ENCODE results near the gene MYO7B. TPM values are rescaled to one million over a fixed set of nuclear protein-coding genes. Genes with fewer than 3 reads are reported as not detected.

MYO7B gene
- total RNA-seq (2014; rRNA removed; shearing (Covaris generic)) (not detected in 2 replicates), total RNA-seq (2022) (3.3 and 3.7 TPM in 2 replicates), Bru-seq, nascent RNA (percentile 13 among the genes with signal in this experiment), BruChase-seq, experiment 1, labeled RNA remaining after a 6-hour chase (percentile 16 among the genes with signal in this experiment), BruChase-seq, experiment 2, labeled RNA remaining after a 2-hour chase (percentile 13 among the genes with signal in this experiment)
- long read RNA-seq, partial matches to known transcripts: 2 of 3 reads
- long read RNA-seq, other reads (novel, unspliced or antisense): 1 of 3 reads

GRCh38 chr2:127535422-127535901 lies at the start of gene MYO7B:
Gene MYO7B (plus strand): TSS chr2:127535683. CDS start chr2:127559723, 24,040 bp downstream.
- ChIA-PET POLR2A (no interaction called here), CTCF (ENCODE audit: unreplicated experiment) (no interaction called here)
- H3K9me3 ChIP-seq (ENCODE audit: low read length): no peaks in the 10 kb centered on the region
- no peak within 1 kb of the TSS for H3K4me2 ChIP-seq (ENCODE audit: low read length)
- BruUV-seq (replicated peaks): no TSS peak
- no peaks in the 10 kb centered on the region for H3K36me3 ChIP-seq (ENCODE audit: insufficient read depth, low read length)
- no peak within 1 kb of the TSS for H2AFZ ChIP-seq (ENCODE audit: low read length)
- H3K4me3 ChIP-seq (ENCODE audit: low read depth, low read length, poor library complexity, severe bottlenecking): no peak within 1 kb of the TSS
- H3K27ac ChIP-seq (ENCODE audit: low read depth, low read length, poor library complexity, severe bottlenecking): no peak within 1 kb of the TSS
- no peaks in the 10 kb centered on the region for H3K4me1 ChIP-seq (ENCODE audit: insufficient read depth, low read length, poor library complexity, severe bottlenecking)
- H3K9me2 ChIP-seq (ENCODE audit: insufficient read depth, low read length): no peaks in the 10 kb centered on the region
- TF ChIP-seq CTCF (conservative IDR thresholded peaks at IDR 0.05; ENCODE audit: low read length) (no peak), EZH2phosphoT487 (IDR thresholded peaks at IDR 0.05; ENCODE audit: borderline replicate concordance, low read depth, low read length) (no peak)
- H3K79me2 ChIP-seq (ENCODE audit: insufficient read depth, low read depth, low read length): no peaks in the 10 kb centered on the region
- intact Hi-C loops (cut with micrococcal nuclease; ENCODE audit: unreplicated experiment): no loop called here
- H4K20me1 ChIP-seq (ENCODE audit: insufficient read depth, low read length): no peaks in the 10 kb centered on the region
- no peak for DNase-seq (ENCODE audit: low spot score)

- CTCF ChIA-PET (ENCODE audit: unreplicated experiment): no interaction called here
- POLR2A ChIA-PET: interaction anchor here (0.6 kb wide), 1 partner anchor 431 kb away, joined by 4 read pairs; no protein-coding TSS in a partner anchor
- Histone ChIP-seq H3K4me2 (ENCODE audit: low read length) (no peak overlapping the region), H3K27ac (ENCODE audit: low read depth, low read length, poor library complexity, severe bottlenecking) (no peak overlapping the region), H2AFZ (ENCODE audit: low read length) (no peak overlapping the region), H3K36me3 (ENCODE audit: insufficient read depth, low read length) (peaks cover 96% of the 10 kb centered on the region), H3K4me1 (ENCODE audit: insufficient read depth, low read length, poor library complexity, severe bottlenecking) (no peaks in the 10 kb centered on the region), H3K9me3 (ENCODE audit: low read length) (no peaks in the 10 kb centered on the region), H4K20me1 (ENCODE audit: insufficient read depth, low read length) (no peaks in the 10 kb centered on the region), H3K4me3 (ENCODE audit: low read depth, low read length, poor library complexity, severe bottlenecking) (no peak overlapping the region), H3K9me2 (ENCODE audit: insufficient read depth, low read length) (no peaks in the 10 kb centered on the region), H3K79me2 (ENCODE audit: insufficient read depth, low read depth, low read length) (no peaks in the 10 kb centered on the region)
- no peak for DNase-seq (ENCODE audit: low spot score)
- no peak for TF ChIP-seq EZH2phosphoT487 (IDR thresholded peaks at IDR 0.05; ENCODE audit: borderline replicate concordance, low read depth, low read length)
- no peak for TF ChIP-seq CTCF (conservative IDR thresholded peaks at IDR 0.05; ENCODE audit: low read length)
- intact Hi-C loops (cut with micrococcal nuclease; ENCODE audit: unreplicated experiment): no loop called here
- no TSS peak for BruUV-seq (replicated peaks)
These were observed 49.8 kb upstream of the MYO7B start for GRCh38 chr2:127485694-127486071.
